Islet of Langerhans (tissue), 1 donor: Measurements from ENCODE around the gene GIGYF1.

Experiments used
- FAIRE-seq: peaks from one replicate; lab custom pipeline; 2011; peaks lifted over from hg19 to GRCh38; lab: Jason Lieb, UNC

The GIGYF1 gene

DNA sequence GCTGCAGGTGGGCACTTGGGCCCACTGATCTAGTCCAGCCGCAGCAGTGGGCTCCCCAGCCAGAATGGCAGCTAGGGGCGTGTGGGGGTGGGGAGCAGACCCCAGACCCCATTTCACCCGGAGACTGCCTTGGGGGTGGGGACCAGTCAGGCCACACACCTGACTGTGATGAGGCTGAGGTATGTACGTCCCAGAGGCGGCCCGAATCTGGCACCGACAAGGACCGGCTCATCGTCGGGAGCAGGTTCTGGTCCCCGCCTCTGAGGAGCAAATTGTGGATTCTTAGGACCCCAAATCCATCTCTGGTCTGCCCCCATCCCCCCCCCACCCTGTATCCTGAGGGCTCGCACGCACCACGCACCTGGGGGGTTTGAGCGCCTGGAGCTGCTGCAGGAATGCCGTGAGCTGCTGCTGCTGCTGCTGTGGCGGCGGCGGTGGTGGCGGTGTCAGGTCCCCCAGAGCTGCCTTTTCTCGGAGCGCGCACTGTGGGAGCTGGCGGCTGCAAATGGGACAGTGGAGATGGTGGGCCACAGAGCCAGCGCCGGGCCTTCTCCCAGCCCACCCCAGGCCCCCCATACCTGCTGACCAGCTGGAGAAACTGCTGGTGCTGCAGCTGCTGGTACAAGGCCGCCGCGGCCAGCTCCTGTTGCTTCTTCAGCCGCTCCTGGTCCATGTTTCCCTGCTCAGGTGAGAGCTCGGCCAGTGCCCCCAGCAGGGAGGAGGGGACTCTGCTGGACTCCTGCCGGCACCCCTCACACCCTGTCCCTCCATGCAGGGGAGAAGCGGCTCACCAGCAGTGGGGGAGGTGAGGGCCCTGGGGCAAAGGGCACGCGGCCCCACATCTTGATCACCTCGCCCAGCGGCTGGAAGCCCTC, 10.2 kb downstream of the GIGYF1 start:
- FAIRE-seq: no peak

DNA sequence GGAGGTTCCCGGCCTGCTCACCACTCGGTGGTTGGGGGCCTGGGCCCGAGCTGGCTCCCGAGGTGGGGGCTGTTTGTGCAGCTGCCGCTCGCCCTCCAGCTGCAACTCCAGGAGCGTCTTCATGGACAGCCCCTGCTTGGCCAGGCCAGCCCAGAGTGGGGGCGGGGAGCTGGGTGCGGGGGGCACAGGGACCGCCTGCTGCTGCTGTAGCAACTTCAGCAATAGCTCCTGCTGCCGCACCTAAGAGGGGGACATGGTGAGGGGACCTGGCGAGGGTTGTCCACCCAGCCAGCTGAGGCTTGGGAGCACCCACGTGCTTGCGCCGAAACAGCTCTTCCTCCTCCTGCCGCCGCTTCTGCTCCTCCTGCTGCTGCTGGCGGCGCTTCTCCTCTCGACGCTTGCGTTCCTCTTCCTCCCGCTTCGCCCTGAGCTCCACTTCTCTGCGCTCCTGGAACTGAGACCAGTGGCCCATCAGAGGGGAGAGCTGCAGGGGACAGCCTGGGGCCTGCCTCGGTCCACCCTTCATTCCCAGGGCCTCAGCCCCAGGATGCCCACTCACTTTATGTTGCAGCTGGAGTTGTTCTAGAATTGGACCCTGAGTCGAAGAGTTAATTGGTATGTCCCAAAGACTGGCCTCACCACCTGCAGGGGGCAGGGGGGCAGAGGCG, 10.9 kb downstream of the GIGYF1 start:
- no peak for FAIRE-seq

DNA sequence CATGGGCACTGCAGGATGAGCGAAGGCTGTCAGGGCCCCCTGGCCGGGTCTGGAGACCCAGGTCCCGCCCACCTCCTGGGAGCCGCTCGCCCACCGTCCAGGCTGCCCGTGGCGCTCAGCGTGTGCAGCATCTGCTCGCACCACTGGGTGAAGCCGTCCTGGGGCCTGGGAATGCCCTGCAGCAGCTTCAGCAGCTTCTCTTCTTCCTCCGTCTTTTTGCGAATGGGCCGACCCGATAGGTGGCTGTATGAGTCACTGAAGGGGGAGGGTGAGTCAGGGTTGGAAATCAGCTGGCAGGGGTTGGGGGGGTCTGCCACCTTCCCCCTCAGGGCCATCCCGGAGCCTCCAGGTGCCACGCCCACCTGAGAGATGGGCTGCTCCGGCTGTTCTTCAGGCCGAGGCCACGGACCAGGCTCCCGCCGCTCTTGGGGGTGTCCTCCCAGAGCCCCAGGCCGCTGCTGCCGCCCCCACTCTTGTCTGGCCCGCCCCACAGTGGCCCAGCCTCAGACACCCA, 11.8 kb downstream of the GIGYF1 start:
- no peak for FAIRE-seq

DNA sequence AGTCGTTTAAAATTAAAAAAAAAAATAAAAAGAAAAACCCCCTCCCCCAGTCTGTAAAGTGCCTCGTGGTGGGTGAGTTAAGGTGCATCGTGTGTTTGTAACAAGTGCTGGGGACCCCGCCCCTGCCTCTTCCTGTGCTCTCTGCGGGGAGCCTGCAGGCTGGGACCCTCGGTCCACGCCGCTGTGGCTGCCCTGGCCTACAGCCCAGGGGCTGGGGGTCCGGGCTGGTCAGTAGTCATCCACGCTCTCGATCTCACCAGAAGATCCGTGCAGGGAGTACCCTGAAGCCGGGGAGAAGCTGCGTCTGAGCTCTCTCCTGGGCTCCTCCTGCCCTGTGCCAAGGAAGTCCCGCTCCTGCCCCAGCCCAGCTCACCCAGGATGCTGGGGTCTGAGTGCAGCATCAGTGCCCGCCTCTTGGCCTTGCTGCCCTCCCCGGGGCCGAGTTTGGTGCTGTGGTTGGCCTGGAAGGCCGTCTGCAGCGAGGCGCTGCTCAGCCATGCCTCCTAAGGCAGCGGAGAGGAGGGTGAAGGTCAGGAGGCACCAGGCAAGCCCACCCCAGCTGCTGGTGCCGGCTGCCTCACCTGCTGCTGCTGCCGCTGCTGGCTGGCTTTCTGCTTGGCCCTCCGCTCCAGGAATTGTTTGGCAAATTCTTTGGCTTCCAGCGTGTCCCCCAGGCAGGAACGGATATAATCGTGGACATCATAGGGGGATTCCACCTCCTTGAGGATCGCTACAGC, 12.4 kb downstream of the GIGYF1 start:
- no peak for FAIRE-seq

DNA sequence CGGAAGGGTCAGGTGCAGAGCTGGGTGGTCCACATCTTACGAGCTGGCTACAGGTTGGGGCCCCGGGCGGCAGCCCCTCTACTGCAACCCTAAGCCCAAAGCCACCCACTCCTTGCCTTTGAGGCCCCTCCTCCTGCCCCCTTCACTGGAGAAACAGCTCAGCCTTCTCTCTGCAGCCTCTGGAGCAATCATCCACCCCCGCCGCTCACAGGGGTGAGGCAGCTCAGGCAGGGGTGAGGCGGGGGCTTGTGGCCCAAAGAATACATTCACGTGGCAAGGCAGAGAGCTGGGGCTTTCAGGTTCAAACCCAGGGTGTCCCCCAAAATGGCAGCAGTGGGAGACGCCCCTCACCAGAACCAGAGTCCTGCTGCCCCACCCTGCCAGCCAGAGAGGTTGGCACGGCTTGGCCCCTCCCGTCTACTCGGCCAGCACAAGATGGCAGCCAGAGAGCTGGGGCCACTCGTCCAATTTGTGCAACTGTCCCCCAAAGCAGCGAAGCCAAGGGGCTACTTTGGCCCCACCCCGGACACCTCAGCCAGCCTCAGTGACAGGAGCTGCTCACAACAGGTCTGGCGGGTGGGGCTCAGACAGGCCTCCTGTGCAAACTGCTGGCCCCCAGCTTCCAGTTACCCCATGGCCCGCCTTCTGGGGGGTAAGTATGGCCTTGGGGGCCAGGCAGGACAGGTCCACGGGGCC, 13.3 kb downstream of the GIGYF1 start:
- no peak for FAIRE-seq

DNA sequence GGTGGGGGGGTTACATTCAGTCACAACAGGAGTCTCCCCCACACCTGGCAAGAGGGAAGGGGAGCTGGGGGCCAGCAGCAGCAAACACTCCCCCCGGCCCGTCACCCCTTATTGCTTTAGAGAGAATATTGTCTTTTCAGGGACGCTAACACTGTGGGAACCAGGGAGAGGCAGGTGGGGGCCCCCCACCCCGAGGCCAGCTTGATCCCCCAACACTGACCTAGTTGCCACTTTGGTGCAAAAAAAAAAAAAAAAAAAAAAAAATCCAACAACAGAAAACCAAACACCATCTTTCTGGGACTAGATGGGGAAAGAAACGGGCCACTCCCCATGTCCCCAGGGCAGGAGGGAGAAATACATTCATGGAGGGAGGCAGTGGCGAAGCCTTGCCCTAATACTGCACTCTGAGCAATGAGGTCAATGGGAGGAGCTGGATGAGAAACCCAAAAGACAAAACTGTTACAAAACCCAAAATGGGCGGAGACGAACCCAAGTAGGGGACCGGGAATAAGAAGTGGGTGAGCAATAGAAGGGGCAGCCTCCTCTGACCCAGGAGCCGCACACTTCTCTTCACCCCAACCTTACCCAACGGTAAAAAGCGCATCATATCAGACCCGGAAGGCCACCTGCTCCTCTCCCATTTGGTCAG, 14.0 kb downstream of the GIGYF1 start:
- no peak for FAIRE-seq

DNA sequence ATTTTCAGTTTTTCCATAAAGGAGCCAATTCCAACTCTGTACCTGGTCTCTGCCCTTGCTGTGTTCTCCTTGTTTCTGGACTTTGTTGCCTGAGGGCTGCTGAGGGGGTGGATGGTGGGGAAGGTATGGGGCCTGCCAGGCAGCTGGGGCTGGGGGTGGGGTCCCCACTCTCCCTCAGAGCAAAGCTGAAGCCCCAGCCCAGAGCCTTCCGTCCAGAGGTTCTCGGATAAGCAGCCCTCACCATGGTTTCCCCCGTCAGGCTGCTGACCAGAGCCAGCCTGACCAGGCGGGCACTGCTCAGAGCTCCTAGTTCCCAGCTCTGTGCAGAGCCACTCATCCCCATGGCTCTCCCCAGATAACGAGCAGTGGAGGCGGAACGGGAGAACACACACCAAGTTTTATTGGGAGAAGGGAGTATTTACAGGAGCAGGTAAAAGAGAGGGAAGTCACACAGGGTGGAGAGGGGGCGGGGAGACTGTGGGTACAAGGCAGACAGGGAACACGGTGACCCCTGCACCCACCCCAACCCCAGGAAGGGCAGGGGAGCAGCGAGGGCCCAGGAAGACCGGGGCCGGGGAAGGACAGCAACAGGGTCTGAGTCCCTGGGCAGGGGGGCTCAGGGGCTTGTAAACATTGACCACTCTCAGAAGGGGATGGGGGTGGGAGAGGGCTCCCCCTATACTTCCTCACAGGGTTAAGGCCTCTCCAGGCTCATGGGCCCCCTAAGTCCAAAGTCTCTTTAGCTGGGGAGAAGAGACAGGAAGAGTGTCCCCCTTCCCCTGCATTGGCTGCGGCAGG, 14.7 kb downstream of the GIGYF1 start:
- FAIRE-seq: no peak

DNA sequence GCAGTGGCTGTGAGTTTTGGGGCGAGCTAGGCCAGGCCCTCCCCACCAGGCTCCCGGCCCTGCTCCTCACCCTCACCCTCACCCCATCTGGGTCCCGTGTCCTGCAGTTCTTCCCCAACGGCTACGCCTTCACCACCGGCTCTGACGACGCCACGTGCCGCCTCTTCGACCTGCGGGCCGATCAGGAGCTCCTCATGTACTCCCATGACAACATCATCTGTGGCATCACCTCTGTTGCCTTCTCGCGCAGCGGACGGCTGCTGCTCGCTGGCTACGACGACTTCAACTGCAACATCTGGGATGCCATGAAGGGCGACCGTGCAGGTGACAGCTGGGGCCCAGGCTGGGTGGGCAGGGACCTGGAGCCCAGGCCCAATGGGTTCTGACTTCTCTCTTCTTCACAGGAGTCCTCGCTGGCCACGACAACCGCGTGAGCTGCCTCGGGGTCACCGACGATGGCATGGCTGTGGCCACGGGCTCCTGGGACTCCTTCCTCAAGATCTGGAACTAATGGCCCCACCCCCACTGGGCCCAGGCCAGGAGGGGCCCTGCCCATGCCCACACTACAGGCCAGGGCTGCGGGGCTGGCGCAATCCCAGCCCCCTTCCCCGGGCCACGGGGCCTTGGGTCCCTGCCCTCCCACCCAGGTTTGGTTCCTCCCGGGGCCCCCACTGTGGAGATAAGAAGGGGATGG, 15.6 kb downstream of the GIGYF1 start:
- FAIRE-seq: no peak

DNA sequence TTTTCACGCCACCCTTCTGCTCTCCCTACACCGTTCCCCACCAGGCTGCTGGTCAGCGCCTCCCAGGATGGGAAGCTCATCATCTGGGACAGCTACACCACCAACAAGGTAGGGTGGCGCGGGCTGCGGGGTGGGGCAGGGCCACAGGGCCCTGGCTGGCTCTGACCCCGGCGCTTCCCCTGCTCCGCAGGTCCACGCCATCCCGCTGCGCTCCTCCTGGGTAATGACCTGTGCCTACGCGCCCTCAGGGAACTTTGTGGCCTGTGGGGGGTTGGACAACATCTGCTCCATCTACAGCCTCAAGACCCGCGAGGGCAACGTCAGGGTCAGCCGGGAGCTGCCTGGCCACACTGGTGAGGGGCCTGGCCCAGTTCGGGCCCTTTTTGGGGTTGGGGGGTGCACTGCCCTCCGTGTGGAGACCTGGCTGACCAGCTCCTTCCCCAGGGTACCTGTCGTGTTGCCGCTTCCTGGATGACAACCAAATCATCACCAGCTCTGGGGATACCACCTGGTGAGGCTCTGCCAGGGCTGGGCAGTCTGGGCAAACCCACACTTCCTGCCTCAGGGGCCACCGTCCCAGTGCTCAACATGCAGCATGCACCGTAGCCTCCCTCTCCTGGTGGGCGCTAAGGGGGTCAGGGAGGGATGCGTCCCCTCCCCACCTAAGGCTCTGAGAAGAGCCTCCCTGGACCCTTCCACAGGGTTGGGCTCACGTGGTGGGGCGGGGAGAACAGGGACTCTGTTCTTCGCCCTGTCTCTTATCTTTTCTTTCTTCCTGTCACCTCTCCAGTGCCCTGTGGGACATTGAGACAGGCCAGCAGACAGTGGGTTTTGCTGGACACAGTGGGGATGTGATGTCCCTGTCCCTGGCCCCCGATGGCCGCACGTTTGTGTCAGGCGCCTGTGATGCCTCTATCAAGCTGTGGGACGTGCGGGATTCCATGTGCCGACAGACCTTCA, 16.5 kb downstream of the GIGYF1 start:
- FAIRE-seq: no peak

DNA sequence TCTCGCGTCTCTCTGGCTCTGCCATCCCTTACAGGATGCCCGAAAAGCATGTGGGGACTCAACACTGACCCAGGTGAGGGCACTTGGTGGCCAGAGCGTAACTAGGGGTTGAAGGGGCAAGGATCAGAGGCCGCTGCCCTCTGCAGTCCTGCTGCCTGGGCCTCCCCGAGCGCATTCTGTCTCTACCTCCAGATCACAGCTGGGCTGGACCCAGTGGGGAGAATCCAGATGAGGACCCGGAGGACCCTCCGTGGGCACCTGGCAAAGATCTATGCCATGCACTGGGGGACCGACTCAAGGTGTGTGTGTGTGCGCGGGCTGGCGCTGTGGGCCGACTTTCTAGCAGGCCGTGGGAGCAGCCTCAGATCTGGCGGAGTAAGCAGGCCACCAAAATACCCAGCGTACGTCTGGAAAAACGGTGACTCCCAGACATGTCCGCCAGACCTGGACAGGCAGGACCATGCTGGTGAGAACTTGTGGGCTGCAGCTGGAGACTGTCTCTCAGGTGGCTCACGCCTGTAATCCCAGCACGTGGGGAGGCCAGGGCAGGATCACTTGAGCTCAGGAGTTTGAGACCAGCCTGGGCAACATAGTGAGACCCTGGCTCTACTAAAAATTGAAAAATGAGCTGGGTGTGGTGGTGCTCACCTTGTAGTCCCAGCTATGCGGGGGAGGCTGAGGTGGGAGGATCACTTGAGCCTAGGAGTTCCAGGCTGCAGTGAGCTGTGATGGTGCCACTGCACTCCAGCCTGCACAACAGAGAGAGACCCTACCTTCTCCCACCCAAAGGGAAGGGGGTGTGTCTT, 17.3 kb downstream of the GIGYF1 start:
- FAIRE-seq: no peak

DNA sequence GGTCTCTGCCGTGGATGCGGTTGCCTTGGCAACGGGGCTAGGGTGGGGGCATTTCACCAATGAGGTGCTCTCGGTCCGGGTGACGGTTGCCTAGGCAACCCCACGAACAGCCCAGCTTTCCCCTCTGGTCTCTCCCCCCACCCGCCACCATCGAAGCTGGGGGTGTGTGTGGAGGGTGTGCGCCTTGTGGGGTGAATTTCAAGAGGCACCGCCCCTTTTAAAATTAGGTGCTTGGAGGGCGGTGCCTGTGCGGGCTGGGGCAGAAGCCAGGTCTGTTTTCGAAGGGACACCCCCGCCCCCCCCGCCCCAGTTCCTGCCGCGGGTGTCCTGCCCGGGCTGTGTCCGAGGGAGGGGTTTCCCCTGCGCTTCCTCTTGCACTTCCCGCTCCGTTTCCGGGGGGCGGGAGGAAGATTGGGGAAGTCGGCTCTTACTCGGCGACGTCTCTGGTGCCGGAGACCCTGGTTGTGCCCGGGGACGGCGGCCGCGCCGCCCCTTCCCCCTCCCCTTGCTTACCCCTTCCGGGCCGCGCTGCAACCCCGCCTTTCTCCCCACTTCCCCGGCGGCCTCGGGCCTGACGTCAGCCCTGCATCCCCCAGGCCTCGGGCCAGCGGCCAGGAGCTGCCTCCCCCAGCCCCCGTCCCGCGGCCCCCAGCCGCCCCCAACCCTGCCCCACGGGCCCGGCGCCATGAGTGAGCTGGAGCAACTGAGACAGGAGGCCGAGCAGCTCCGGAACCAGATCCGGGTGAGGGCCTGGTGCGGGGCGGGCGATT, 18.3 kb downstream of the GIGYF1 start:
- FAIRE-seq: no peak

DNA sequence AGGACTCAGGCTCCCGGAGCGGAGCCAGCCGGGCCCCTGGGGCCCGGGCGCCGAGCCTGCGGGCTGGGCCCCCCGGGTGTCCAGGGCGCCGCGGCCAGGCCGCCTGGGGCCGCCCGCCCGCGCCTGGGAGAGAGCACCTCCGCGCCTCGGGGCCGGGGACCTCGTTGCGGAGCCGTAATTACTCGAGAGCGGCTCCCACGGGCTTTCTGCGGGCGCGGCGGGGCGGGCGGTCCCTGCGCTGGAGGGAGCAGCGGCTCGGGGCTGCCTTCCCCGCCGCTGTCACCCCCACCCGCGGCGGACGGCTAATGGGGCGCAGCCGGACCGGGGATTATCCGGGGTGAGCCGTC, 19.0 kb downstream of the GIGYF1 start:
- FAIRE-seq: no peak

DNA sequence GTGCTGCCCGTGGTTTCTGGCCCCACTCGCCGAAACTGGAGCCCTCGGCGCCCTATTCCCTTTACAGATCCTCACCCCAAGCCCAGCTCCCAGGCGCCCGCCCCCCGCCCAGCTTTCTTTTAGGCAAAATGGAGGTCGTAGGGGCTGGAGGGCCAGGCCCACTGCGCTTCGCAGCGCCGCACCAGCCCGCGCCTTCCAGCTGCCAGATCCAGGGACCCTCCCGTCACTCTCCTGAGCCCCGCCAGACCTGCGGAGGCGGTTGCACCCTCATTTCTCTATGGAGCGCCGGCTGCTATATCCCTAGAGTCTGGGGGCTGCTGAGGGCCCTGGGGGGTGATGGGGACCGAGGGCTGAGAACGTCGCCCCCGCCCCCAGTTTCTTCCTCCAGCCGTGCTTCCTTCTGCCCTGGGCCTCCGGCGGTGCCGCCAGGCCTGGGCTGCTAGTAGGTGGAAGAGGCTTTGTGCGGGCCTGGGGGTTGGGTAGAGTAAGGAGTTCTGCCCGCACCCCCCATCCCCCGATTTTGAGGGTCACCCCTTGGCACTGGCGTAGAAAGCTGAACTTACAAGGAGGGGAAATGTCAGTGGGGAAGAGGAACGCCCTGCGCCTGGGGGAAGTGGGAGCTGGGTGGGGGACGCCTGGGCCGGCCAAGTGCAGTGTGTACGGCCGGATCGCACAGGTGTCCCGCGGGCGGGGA, 19.5 kb downstream of the GIGYF1 start:
- FAIRE-seq: no peak

DNA sequence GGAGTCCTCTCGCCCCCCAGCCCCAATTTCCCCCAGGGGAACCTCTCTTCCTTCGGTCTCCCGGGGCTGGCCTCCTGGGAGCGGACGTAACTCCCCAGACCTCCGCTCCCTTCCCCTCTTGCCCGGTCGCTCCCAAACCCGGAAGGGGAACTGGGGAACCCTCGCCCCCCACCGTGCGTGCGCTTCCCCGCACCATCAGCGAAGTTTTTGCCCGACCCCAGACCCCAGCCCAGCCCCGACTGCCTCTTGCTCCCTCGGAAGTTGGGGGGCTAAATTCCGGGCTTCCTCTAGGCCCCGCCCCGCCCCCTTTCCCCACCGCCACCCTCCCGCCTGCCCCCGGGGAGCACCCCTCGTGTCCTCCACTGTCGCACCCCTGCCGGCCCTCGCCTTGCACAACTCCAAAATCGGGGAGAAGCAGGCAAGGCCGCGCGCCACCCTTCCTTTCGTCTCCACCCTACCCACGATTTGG, 20.1 kb downstream of the GIGYF1 start:
- no peak for FAIRE-seq

DNA sequence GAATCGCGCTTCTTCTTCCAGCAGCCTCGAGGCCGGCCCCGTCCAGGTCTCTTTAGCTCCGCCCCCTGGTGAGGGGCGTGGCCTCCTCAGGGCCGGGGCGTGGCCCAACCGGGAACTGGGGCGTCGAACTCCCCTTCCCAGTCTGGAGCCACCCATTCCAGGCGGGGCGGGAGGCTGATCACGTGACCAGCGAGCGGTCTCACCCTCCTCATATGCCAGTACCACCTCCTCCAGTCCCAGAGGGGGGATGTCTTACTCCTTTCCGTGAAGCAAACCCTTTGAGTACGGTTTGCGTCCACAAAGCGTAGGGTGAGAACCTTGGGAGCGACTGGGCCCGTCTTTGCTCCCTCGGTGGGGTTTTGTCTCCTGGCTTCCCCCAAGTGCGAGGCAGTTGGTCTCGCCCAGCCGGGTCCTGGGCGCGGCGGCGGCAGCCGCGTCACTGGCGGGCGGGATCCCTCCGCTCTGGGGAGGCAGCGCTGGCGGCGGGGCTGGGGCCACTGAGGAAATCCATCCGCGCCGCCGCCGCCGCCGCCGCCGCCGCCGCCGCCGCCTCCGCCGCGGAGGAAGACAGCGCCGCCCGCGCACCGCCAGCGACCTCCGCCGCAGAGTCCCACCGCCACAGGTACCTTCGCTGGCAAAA, 20.6 kb downstream of the GIGYF1 start, which contains the start of gene GNB2:
GNB2 (plus strand) TSS at position 439 of the 640 bp plus-strand sequence. CDS start 2,526 bp downstream, outside the sequence.
- no peak for FAIRE-seq
